Body of pancreas (tissue), 4 donors: ENCODE data around the gene RAB40A.

Experiments
- CTCF ChIP-seq, 7 experiments: fragments of 450-650 bp in 4 of 7; fragments of 200-600 bp in 3 of 7; sonication (generic) in 3 of 7; IDR thresholded peaks; one replicate each; pipeline ENCODE4 v1.5.1; 2016 to 2019; ENCODE audit warnings: antibody characterized with exemption in 7 of 7
- POLR2A ChIP-seq, 3 donors: fragments of 450-650 bp; IDR thresholded peaks; one replicate each; pipeline ENCODE4 v1.6.1; 2016; ENCODE audit warnings: antibody characterized with exemption in 3 of 3, mild to moderate bottlenecking in 2 of 3

GRCh38 chrX:103529550-103529949 is 10.3 kb upstream of the RAB40A start:
- TF ChIP-seq CTCF (IDR thresholded peaks at IDR 0.05) = no peak
- TF ChIP-seq POLR2A (IDR thresholded peaks at IDR 0.05) = no peak
